H4 (cell line): Measurements from ENCODE around the gene FAM228B. TPM values are rescaled to one million over a fixed set of nuclear protein-coding genes. Genes with fewer than 3 reads are reported as not detected.

Source experiments
- DNase-seq: peaks from one replicate; pipeline ENCODE4 v3.0.0-alpha.2; 2015; ENCODE audit warnings: low spot score
- total RNA-seq: library from RNA; depleted of rRNA; stranded (reverse); fragments of >200 nt; shearing (Covaris generic); gene quantifications from 2 replicates; pipeline ENCODE4 v1.2.3, GENCODE V29; 2014; rRNA removed

Gene FAM228B
- total RNA-seq, 1 experiment from 2014 or later, result 1.8 TPM

GRCh38 chr2:24203787-24204150 is 80.5 kb downstream of the FAM228B start:
- DNase-seq, result no peak

DNA sequence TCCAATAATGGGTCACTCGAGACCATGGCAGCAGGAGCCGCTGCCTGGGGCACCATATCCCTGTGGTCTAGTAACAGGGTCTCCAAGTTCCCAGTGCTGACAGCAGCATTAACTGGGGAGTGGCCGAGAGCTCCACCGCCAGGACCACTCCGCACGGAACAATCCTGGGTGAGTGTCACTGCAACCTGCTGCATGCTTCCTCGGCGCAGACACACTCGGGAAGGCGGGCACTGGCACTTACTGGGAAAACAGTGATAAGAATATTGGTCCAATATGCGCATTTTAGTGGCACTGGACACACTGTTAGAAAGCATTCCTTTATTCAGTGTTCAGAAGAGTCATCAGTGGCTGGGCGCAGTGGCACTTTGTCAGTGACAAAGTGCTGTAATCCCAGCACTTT is 81.2 kb downstream of the FAM228B start:
- DNase-seq, result no peak

DNA sequence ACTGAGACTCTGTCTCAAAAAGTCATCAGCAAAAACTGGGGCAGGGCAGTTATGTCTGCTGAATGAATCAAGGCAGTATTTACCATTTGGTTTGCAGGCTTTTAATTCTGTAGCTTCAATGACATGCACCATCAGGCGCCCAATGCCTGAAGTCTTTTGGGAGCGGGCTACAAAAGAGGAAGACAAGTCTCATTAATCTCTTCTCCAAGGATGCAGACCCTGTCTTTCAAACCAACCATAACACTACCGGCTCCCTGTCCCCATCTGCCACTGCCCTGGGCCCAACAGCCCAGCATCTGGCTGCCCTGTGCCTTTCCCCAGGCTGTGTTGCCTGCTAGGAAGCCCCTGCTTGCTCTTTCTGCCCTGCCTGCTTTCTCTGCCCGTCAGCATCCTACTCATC is 81.9 kb downstream of the FAM228B start:
- DNase-seq, result no peak

DNA sequence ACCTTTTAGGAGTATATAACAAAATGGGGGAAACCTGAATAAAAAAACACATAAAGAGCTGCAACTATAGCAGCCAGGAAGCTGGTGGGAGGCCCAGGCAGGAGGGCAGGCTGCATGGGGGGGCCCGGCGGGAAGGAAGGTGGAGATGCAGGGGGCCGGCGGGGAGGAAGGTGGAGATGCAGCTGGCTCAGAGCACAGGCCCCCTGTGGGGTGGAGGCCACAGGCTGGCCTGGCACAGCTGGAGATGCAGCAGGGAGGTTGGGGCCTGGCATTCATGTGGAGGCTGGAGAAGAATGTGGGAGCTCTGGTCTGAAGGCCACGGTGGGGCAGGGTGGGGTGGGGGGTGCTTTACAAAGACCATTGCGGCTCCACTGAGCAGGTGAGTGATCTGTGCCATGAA is 83.0 kb downstream of the FAM228B start:
- no peak for DNase-seq

GRCh38 chr2:24206714-24207113 is 83.4 kb downstream of the FAM228B start:
- no peak for DNase-seq

GRCh38 chr2:24207359-24207758 is 84.1 kb downstream of the FAM228B start:
- DNase-seq, result no peak

- DNase-seq, result no peak
Measured at GRCh38 chr2:24208490-24208889, 85.2 kb downstream of the FAM228B start.

GRCh38 chr2:24209389-24210105 is 86.3 kb downstream of the FAM228B start:
- no peak for DNase-seq

DNA sequence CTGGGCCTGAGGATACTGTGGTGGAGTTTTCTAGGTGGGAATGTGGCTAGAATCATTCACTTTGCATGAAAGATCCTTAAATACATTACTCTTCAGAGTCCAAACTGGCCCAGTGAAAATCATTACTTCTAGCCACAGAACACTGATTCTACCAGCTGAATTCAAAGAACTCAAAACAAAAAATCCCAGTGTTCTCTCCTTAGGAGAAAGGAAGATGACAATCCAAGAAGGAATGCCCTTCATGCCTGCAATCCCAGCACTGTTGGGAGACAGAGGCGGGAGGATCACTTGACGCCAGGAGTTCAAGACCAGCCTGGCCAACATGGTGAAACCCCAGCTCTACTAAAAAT is 86.8 kb downstream of the FAM228B start:
- no peak for DNase-seq

DNA sequence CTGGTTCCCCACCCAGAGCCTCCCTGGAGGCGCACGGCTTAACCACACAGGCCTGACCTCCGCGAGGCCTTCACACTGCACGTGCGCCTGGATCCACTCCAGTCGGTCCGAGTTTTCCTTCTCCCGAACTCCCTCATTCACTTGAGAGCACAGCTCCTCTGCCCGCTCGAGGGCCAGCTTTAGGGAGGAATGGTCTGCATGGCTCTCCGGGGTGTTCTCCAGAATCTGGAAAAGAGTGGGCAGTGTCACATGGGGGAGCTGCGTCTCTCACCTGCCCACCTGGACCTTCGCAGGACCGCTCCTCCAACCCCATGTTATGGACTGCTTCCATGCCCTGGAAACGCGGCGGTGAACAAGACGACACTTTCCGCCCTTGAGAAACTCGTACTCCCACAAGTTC is 87.5 kb downstream of the FAM228B start:
- DNase-seq, result no peak

GRCh38 chr2:24211408-24211807 is 88.1 kb downstream of the FAM228B start:
- DNase-seq, result no peak

DNA sequence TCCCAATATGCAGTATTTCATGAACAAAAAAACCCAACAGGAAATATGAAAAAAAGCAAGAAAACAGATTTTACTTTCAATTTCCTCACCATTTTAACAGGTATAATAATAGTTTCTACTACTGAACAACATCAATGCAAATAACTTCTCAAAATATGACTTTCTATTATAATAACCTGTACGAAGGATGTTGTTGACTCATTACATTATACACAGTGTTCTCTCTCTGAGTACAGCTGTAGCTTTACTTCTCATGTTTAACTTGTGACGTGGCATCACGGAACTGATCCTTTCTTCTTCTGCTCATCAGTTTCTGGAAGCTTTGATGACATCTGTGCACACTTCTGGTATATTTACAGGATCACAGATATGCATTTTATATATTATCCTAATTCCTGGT is 91.6 kb downstream of the FAM228B start:
- DNase-seq, result no peak

Other genes starting within 250 kb of the FAM228B start
- 2.3 and 2.6 TPM in 2 replicates for gene ATAD2B, start 196.3 kb upstream of the FAM228B start, total RNA-seq
- 5.7 and 10.0 TPM in 2 replicates for gene UBXN2A, start 183.0 kb upstream of the FAM228B start, total RNA-seq
- 0.72 TPM in 1 of 2 replicates, not detected in the other for gene MFSD2B, start 113.4 kb upstream of the FAM228B start, total RNA-seq
- 7.1 and 7.6 TPM in 2 replicates for gene WDCP, start 76.1 kb upstream of the FAM228B start, total RNA-seq
- 0.58 TPM in 1 of 2 replicates, not detected in the other for gene FKBP1B, start 73.7 kb upstream of the FAM228B start, total RNA-seq
- 178 and 188 TPM in 2 replicates for gene SF3B6, start 47.1 kb upstream of the FAM228B start, total RNA-seq
- 4.9 and 5.1 TPM in 2 replicates for gene TP53I3, start 38.6 kb upstream of the FAM228B start, total RNA-seq
- 0.72 and 1.1 TPM in 2 replicates for gene PFN4, start 135 bp upstream of the FAM228B start, total RNA-seq
- not detected in 2 replicates for gene FAM228A, start 51.6 kb downstream of the FAM228B start, total RNA-seq
- gene ITSN2, start 237.1 kb downstream of the FAM228B start, total RNA-seq, result 5.5 and 8.9 TPM in 2 replicates